Transverse colon (tissue), 4 donors: ENCODE data around the gene MDH1.

Experiments used
- CTCF ChIP-seq, 5 experiments: fragments of 200-600 bp in 3 of 5; fragments of 450-650 bp in 2 of 5; sonication (generic) in 3 of 5; IDR thresholded peaks; 1 replicate in 2 of 5; 2 replicates in 3 of 5; pipeline ENCODE4 v1.5.1; 2016 to 2017; ENCODE audit warnings: antibody characterized with exemption in 5 of 5, inconsistent platforms in 3 of 5, mild to moderate bottlenecking in 2 of 5, moderate library complexity in 1 of 5
- EP300 ChIP-seq: sonication (generic); formaldehyde crosslinking; IDR thresholded peaks from one replicate; pipeline ENCODE4 v1.6.1; 2017; ENCODE audit warnings: antibody characterized with exemption, low read depth
- POLR2A ChIP-seq: fragments of 450-650 bp; IDR thresholded peaks from one replicate; pipeline ENCODE4 v1.6.1; 2016; ENCODE audit warnings: antibody characterized with exemption, mild to moderate bottlenecking, moderate library complexity
- POLR2AphosphoS5 ChIP-seq, 3 donors: sonication (generic); formaldehyde crosslinking; IDR thresholded peaks; one replicate each; pipeline ENCODE4 v1.6.1; 2016; ENCODE audit warnings: antibody characterized with exemption in 3 of 3

- TF ChIP-seq CTCF (IDR thresholded peaks at IDR 0.05): no peak
- no peak for TF ChIP-seq EP300
- no peak for TF ChIP-seq POLR2A
- TF ChIP-seq POLR2AphosphoS5 (IDR thresholded peaks at IDR 0.05): no peak
Observed at GRCh38 chr2:63587814-63588384, 864 bp upstream of the MDH1 start.
